HG03432 (cell line): Measurements from ENCODE around the gene CCNT1.
"Not testable (repeated sequence)": the region's sequence is repeated elsewhere in the genome, so short reads cannot be mapped to it uniquely, and the experiment has no call there.

Experiments used
- ATAC-seq: cut with Tn5 transposase; IDR thresholded peaks from one replicate; pipeline ENCODE4 v1.9.1; 2021; ENCODE audit warnings: mild to moderate bottlenecking, moderate library complexity; ENCODE audit not compliant: unreplicated experiment

CCNT1 gene

GRCh38 chr12:48693572-48693971, 22.9 kb downstream of the CCNT1 start:
- no peak for ATAC-seq

DNA sequence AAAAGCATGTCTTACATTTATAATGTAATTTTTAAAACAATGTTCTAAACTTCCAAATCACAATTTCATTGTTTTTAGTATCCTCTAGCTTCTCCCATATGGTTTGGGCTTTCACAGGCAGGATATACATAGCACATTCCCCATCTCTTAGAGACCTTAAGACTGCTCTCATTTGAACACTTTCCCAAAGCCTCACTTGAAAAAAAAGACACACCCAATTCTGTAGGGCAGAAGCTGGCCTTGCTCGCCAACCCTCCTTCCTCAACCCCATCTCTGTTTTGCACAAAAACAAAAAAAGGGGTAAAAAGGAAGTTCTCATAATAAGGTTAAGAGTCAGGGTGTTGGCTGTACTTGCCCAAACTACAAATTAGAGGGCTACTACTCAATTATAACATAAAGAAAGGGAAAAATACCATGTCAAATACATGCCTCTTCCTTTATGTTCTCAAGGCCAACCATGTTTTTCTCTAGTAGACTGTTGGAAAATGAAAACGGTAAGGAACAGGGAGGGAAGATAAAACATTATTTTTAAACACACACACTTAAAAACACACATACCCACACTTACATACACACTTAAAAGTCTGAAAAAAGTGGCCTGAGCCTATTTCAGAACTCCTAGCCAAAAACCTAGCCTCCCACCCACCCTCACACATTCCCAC, 24.6 kb downstream of the CCNT1 start:
- no peak for ATAC-seq

GRCh38 chr12:48690990-48691389, 25.5 kb downstream of the CCNT1 start:
- ATAC-seq, result no peak

- no peak for ATAC-seq
Measured at GRCh38 chr12:48690436-48690835, 26.1 kb downstream of the CCNT1 start.

- no peak for ATAC-seq
Measured at GRCh38 chr12:48688836-48689235, 27.7 kb downstream of the CCNT1 start.

GRCh38 chr12:48687592-48687991, 28.9 kb downstream of the CCNT1 start:
- no peak for ATAC-seq

DNA sequence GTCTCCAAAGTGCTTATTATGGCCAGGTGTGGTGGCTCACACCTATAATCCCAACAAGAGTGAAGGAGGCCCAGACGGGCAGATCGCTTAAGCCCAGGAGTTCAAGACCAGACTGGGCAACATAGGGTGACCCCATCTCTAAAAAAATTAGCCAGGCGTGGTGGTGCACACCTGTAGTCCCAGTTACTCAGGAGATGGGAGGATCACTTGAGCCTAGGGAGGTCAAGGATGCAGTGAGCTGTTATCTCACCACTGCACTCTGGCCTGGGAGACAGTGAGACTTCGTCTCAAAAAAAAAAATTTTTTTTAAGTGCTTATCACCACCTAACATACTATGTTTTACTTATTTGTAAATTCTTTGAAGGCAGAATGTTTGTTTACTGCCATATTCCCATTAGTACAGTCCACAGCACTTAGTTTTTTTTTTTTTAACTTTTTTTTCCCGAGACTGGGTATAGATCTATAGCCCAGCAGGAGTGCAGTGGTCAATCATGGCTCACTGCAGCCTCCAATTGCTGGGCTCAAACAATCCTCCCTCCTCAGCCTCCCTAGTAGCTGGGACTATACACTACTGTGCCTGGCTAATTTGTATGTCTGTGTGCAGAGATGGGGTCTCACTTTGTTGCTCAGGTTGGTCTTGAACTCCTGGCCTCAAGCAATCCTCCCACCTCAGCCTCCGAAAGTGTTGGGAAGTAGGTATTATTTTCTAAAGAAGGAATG, 29.7 kb downstream of the CCNT1 start:
- ATAC-seq, result no peak

DNA sequence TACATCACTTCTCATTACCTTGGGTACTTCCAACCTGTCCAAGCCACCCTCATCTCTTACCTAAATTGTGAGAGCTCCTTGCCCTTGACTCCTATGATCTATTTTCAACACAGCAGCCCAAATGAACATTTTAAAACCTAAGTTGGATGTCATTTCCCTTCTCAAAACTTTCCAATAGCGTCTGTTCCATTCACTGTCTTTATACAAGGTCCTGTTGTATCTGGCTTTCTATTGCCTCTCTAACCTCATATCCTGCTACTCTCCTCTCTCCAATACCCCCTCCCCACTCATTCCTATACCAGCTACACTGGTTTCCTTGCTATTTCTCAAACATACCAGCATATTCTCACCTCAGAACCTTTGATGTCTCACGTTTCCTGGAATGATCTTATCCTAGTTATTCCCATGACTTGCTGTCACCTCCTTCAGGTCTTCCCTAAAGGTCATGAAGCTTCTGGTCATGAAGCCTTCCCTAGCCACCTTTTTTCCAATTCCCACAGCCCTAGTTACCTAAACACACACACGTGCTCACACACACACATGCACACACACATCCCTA, 30.4 kb downstream of the CCNT1 start:
- ATAC-seq, result no peak

DNA sequence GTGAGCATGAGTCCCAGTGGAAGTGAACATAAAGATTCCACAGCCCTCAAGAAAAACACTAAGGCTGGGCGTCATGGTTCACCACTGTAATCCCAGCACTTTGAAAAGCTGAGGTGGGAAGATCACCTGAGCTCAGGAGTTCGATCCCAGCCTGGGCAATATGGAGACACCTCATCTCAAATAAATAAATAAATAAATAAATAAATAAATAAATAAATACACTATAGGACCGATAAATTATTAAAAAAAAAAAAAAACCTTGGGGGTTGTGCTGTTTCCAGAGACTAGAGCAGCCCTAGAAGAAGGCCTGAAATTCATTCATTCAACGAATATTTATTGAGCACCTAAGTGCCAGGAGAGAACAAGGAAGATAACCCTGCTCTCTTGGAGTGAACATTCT, 33.0 kb downstream of the CCNT1 start:
- no peak for ATAC-seq

- ATAC-seq, result no peak
Measured at GRCh38 chr12:48682927-48683326, 33.6 kb downstream of the CCNT1 start.

DNA sequence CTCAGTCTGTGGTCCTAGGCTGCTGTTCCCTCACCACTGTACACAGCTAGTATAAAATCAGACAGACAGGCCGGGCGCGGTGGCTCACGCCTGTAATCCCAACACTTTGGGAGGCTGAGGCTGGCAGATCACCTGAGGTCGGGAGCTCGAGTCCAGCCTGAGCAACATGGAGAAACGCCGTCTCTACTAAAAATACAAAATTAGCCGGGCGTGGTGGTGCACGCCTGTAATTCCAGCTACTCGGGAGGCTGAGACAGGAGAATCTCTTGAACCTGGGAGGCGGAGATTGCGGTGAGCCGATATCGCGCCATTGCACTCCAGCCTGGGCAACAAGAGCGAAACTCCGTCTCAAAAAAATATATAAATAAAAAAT, 34.0 kb downstream of the CCNT1 start:
- ATAC-seq, result not testable (repeated sequence)

GRCh38 chr12:48681710-48682532, 34.6 kb downstream of the CCNT1 start, which contains the start of gene KANSL2:
Gene KANSL2 (minus strand): TSS chr12:48682238. CDS start chr12:48681632, 606 bp downstream.
- peak; percentile 97 for ATAC-seq

- no peak for ATAC-seq
Measured at GRCh38 chr12:48681399-48681709, 35.2 kb downstream of the CCNT1 start.

- ATAC-seq, result no peak
Measured at GRCh38 chr12:48680861-48681260, 35.6 kb downstream of the CCNT1 start.

- ATAC-seq, result no peak
Measured at GRCh38 chr12:48678551-48679185, 37.8 kb downstream of the CCNT1 start.

DNA sequence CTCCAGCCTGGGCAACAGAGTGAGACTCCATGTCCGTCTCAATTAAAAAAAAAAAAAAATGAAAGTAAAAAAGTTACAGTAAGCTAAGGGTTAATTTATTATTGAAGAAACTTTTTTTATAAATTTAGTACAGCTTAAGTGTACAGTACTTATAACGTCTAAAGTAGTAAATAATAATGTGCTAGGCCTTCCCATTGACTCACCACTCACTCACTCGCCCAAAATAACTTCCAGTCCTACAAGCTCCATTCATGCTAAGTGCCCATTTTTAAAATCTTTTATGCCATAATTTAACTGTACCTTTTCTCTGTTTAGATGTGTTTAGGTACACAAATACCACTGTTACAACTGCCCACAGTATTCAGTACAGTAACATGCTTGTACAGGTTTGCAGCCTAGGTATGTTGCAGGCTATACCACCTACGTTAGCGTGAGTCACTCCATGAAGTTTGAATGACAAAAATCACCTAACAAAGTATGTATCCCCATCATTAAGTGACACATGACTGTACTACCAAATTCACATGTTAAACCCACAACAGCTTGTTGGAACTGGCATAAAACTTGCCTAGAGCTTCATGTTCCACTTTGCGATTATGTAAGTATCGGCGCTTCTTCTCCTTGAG, 45.2 kb downstream of the CCNT1 start:
- no peak for ATAC-seq

GRCh38 chr12:48668996-48669395, 47.5 kb downstream of the CCNT1 start:
- no peak for ATAC-seq

- ATAC-seq, result no peak
Measured at GRCh38 chr12:48659863-48660262, 56.6 kb downstream of the CCNT1 start.

DNA sequence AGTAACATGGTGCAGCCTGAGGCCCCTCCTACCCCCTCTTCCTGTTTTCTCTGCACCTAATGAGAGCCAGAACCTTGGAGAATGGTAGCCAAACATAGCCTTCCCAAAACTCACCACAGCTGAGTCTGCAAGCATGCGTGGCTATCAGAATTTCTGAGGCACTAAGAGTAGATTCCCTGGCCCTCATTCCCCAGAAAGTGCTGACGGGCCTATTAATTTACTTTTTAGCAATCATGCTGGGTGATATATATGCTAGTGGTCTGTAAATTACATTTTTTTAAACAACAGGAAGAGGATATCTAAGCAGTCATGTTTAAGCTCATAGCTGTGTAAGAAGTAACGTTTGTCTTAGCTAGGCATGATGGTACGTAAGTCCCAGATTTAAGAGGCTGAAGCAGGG, 64.8 kb downstream of the CCNT1 start:
- ATAC-seq, result no peak

DNA sequence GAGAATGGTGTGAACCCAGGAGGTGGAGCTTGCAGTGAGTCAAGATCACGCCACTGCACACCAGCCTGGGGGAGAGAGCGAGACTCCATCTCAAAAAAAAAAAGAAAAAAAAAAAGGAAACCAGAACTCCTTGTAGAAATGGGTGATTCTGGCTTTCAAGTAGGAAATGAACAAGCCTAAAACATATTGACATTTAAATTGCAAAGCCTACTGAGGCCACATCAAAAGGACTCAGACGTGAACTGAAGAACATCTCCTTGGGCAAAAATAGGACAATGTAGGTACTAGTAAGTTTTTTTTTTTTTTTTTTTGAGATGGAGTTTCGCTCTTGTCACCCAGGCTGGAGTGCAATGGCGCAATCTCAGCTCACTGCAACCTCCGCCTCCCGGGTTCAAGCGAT, 71.2 kb downstream of the CCNT1 start:
- ATAC-seq, result not testable (repeated sequence)

DNA sequence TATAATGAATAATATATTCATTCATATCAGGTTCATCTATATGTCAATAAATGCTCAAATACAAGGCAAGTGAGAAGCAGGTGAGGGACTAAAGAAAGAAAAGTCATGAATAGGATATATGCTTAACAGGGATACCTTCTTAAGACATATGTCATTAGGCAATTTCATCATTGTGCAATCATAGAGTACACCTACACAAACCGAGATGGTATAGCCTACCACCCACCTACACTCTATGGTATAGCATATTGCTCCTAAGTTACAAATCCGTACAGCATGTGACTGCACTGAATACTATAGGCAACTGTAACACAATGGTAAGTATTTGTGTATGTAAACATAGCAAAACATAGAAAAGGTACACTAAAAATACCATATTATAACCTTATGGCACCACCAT, 73.5 kb downstream of the CCNT1 start:
- ATAC-seq, result no peak
